Measurements from ENCODE around the gene HNRNPA2B1. TPM values are rescaled to one million over a fixed set of nuclear protein-coding genes. Genes with fewer than 3 reads are reported as not detected.

HNRNPA2B1 gene
- total RNA-seq, 3 donors from 2014 or later = 345 to 441 (median 379) TPM

DNA sequence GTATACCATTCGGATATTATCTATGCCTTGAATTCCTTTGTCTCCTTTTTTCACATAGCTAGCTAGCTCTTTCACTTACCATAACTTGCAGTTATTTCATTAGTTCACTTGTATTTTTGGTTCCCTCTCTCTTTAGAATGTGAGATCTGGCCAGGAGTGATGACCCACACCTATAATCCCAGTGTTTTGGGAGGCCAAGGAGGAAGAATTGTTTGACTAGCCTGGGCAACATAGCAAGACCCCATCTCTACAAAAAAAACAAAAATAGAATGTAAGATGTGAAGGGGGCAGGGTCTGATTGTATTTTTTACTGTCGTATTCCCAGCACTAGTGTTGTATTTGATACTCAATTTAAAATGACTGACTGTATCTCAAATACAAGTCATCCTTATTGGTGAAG is 28.9 kb downstream of the HNRNPA2B1 start:
- H3K4me3 ChIP-seq = no peak overlapping the region
- ATAC-seq (no peak), DNase-seq (no peak)
- H3K36me3 ChIP-seq (ENCODE audit: low read depth) = no peaks in the 10 kb centered on the region
- peaks cover 10% of the 10 kb centered on the region for H3K4me1 ChIP-seq (ENCODE audit: low read depth)
- H3K9me3 ChIP-seq = no peaks in the 10 kb centered on the region
- intact Hi-C loops (cut with DNase I, micrococcal nuclease) = no loop called here
- TF ChIP-seq, protein P1, sequence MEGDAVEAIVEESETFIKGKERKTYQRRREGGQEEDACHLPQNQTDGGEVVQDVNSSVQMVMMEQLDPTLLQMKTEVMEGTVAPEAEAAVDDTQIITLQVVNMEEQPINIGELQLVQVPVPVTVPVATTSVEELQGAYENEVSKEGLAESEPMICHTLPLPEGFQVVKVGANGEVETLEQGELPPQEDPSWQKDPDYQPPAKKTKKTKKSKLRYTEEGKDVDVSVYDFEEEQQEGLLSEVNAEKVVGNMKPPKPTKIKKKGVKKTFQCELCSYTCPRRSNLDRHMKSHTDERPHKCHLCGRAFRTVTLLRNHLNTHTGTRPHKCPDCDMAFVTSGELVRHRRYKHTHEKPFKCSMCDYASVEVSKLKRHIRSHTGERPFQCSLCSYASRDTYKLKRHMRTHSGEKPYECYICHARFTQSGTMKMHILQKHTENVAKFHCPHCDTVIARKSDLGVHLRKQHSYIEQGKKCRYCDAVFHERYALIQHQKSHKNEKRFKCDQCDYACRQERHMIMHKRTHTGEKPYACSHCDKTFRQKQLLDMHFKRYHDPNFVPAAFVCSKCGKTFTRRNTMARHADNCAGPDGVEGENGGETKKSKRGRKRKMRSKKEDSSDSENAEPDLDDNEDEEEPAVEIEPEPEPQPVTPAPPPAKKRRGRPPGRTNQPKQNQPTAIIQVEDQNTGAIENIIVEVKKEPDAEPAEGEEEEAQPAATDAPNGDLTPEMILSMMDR (IDR thresholded peaks at IDR 0.05) = no peak

DNA sequence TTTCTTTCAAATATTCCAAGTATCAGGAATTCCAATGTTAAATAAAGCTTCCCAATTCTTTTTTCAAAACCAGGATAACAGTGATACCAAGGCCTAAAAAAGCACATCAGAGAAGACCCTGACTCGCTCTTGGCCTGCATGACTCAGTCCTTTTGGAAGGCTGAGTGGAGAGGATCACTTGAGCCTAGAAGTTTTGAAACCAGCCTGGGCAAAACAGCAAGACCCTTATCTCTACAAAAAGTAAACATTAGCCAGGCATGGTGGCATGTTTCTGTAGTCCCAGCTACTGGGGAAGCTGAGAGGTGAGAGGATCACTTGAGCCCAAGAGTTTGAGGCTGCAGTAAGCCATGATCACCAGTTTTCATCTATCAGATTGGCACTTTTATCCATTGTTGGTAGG is 29.9 kb downstream of the HNRNPA2B1 start:
- intact Hi-C loops (cut with DNase I, micrococcal nuclease) = no loop called here
- Histone ChIP-seq H3K4me1 (ENCODE audit: low read depth) (peaks cover 11% of the 10 kb centered on the region), H3K9me3 (no peaks in the 10 kb centered on the region), H3K36me3 (ENCODE audit: low read depth) (no peaks in the 10 kb centered on the region), H3K4me3 (no peak overlapping the region)
- TF ChIP-seq, protein P1 (IDR thresholded peaks at IDR 0.05) = no peak
- DNase-seq (no peak), ATAC-seq (no peak)

DNA sequence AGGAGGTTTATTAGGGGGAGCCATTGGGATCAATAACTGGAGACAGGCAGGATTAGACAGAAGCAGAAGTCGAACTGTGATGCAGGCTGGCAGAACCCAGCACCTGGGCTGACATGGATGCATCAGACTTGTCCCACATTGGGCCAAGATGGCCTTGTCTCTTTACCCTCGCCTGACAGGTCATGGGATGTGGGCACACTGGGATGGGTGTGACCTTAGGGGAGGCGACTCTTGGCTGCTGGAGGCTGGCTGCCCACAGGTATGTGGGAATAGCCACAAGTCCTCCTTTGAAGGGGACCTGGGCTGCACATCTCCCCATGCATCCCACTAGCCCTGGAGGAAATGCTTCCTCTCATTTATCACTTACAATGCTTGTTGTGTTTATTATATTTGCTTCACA is 31.3 kb downstream of the HNRNPA2B1 start:
- Histone ChIP-seq H3K4me1 (ENCODE audit: low read depth) (peaks cover 11% of the 10 kb centered on the region), H3K36me3 (ENCODE audit: low read depth) (no peaks in the 10 kb centered on the region), H3K4me3 (no peak overlapping the region), H3K9me3 (no peaks in the 10 kb centered on the region)
- DNase-seq (no peak), ATAC-seq (no peak)
- intact Hi-C loops (cut with DNase I, micrococcal nuclease) = no loop called here
- TF ChIP-seq, protein P1 (IDR thresholded peaks at IDR 0.05) = no peak

DNA sequence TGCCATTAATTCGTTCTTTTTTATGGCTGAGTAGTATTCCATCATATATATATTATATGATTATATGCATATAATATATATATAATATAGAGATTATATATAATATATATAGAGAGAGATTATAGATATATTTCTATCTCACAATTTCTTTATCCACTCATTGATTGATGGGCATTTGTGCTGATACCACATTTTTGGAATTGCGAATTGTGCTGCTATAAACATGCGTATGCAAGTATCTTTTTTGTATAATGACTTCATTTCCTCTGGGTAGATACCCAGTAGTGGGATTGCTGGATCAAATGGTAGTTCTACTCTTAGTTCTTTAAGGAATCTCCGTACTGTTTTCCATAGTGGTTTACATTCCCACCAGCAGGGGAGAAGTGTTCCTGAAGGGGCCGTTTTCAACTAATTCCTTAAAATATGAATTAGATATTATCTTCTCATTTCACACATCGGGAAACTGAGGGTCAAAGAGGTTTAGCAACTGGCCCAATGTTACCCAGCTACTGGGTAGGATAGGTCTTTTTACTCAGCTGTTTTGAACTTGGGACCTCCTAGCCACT is 32.0 kb downstream of the HNRNPA2B1 start:
- Histone ChIP-seq H3K9me3 (no peaks in the 10 kb centered on the region), H3K4me1 (ENCODE audit: low read depth) (peaks cover 11% of the 10 kb centered on the region)

DNA sequence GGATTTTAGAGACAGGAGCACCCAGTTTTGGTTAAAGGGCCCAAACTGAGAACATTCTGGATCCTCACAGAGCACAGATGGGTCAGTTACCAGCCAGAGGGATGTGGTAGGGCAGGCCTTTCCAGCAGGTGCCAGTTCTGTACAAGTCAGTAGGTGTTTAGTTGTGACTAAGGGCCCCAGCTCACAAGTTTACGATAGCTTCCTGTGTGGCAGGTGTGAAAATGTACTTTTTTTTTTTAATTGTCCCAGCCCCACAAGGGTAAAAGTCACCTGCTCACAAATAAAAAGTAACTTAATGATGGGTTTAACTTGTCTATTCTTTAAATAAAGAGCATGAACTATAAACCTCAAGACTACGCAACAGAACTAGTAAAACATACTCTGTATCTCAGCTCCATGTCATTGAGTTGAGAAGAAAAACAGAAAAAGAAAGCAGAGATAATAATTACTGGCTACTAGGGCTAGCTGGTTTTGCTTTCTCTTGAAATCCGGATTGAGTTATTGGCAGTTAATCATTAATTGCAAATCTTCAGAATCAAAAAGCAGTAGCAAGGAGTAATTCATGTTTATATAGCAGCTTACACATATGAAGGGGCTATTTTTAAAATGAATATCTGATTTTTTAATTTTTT is 33.1 kb downstream of the HNRNPA2B1 start:
- DNase-seq (no peak), ATAC-seq (peak; percentile 93)
- no peaks in the 10 kb centered on the region for H3K36me3 ChIP-seq (ENCODE audit: low read depth)
- intact Hi-C loops (cut with DNase I, micrococcal nuclease) = no loop called here
- H3K9me3 ChIP-seq = no peaks in the 10 kb centered on the region
- no peak overlapping the region for H3K4me3 ChIP-seq
- TF ChIP-seq, protein P1 (IDR thresholded peaks at IDR 0.05) = no peak
- H3K4me1 ChIP-seq (ENCODE audit: low read depth) = peaks cover 11% of the 10 kb centered on the region

More for the DNA sequence above, 32.0 kb downstream of the HNRNPA2B1 start:
- ATAC-seq (no peak), DNase-seq (no peak)
- no peaks in the 10 kb centered on the region for H3K36me3 ChIP-seq (ENCODE audit: low read depth)
- intact Hi-C loops (cut with DNase I, micrococcal nuclease) = no loop called here
- H3K4me3 ChIP-seq = no peak overlapping the region
- TF ChIP-seq, protein P1 (IDR thresholded peaks at IDR 0.05) = no peak

Data from mucosa of descending colon (tissue), 3 donors.